Measurements from ENCODE around the gene POU5F1.
"Not testable (repeated sequence)": the region's sequence is repeated elsewhere in the genome, so short reads cannot be mapped to it uniquely, and the experiment has no call there.

POU5F1 gene

GRCh38 chr6:31189223-31189622 is 18.7 kb upstream of the POU5F1 start:
- not testable (repeated sequence) for DNase-seq

GRCh38 chr6:31187780-31188194 is 17.3 kb upstream of the POU5F1 start:
- no peak for DNase-seq

GRCh38 chr6:31186052-31186734 is 15.7 kb upstream of the POU5F1 start:
- DNase-seq = no peak

DNA sequence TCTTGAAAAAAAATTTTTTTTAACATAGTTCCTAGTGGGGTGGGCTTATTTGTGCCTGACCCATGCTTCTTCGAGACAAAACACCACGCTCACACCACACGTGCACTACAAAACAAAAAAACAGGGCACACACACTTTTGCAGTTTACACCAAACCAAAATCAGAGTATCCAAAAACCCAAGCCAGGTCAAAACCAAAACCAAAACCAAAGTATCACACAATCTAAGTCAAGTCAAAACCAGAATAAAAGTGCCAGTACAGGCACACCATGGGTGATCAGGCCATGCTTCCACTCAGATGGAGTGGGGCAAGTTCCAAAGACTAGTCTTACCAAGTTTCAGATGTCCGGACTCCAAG is 15.2 kb upstream of the POU5F1 start:
- DNase-seq = not testable (repeated sequence)

GRCh38 chr6:31183859-31184258 is 13.4 kb upstream of the POU5F1 start:
- not testable (repeated sequence) for DNase-seq

- DNase-seq = not testable (repeated sequence)
Observed at GRCh38 chr6:31183287-31183686, 12.8 kb upstream of the POU5F1 start.

- peak; percentile 66 for DNase-seq
Observed at GRCh38 chr6:31180500-31180899, 10.0 kb upstream of the POU5F1 start.

GRCh38 chr6:31179896-31180295 is 9.4 kb upstream of the POU5F1 start:
- no peak for DNase-seq

DNA sequence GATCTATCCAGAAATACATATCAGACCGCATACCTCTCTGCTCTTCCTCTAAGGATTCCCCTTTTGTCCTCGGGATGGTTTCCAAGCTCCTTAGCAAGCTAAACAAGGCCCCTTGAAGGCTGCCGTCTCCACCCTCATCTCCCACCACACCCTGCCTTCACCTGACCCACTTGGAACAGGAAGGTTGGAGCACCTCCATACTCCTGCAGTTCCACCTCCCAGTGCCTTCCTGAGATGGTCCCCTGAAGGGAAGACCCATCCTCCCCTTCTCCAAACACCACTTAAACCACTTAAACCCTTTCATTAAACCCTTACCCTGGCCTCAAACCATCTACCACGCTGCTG is 8.5 kb upstream of the POU5F1 start:
- DNase-seq = no peak

- DNase-seq = no peak
Observed at GRCh38 chr6:31178143-31179041, 7.9 kb upstream of the POU5F1 start.

DNA sequence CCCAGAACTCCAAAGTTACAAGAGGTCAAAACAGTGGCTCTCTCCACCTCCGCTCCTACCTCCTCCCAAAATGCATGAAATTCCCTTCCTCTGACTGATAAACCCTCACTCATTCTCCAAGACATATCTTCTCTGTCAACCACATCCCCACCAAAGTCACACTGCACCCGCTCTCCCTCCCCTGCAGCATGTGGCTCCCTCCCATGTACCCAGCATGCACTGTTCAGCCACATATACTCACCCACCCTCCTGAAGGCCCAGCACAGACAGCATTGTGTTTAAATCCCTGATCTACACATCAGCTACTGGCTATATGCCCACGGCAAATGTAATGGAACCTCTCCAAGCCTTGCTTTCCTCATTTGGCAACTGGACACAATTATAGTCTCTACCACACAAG is 5.5 kb upstream of the POU5F1 start:
- DNase-seq = no peak

GRCh38 chr6:31174378-31174777 is 3.9 kb upstream of the POU5F1 start:
- DNase-seq = no peak

DNA sequence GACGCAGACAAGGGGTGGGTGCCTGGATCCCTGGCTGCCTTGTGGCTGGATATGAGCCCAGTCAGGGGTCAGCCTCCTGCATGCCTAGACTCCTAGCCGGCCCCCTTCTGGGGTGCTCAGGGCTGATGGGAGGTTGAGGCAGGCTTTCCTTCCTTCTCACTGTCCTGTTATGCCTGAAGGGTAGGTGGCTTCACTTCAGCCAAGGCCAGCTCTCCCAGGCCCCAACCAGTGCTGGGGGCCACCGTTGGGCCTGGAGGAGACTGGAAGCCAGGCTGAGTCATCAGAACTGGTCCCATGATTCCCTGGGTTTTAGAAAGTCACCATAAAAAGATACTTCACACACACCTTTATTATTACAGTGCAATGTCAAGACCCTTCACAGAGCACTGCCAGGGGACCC is 2.9 kb upstream of the POU5F1 start:
- no peak for DNase-seq

DNA sequence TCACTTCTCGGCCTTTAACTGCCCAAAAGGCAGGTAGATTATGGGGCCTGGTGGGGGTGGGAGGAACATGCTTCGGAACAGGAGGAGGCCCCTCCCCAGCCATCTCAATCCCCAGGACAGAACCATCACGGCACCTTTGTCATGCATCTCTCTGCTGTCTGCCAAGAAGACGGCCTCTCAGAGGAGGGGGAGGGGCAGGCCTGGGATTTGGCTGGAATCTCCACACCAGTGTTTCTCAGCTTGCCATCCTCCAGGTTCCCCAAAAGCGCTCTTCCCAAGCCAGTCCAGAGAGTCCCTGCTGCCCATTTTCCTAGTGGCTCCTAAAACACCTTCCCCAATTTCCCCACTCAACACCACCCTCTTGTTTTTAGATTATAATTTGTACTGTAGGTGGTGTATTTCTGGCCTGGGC is 2.5 kb upstream of the POU5F1 start:
- DNase-seq = no peak

DNA sequence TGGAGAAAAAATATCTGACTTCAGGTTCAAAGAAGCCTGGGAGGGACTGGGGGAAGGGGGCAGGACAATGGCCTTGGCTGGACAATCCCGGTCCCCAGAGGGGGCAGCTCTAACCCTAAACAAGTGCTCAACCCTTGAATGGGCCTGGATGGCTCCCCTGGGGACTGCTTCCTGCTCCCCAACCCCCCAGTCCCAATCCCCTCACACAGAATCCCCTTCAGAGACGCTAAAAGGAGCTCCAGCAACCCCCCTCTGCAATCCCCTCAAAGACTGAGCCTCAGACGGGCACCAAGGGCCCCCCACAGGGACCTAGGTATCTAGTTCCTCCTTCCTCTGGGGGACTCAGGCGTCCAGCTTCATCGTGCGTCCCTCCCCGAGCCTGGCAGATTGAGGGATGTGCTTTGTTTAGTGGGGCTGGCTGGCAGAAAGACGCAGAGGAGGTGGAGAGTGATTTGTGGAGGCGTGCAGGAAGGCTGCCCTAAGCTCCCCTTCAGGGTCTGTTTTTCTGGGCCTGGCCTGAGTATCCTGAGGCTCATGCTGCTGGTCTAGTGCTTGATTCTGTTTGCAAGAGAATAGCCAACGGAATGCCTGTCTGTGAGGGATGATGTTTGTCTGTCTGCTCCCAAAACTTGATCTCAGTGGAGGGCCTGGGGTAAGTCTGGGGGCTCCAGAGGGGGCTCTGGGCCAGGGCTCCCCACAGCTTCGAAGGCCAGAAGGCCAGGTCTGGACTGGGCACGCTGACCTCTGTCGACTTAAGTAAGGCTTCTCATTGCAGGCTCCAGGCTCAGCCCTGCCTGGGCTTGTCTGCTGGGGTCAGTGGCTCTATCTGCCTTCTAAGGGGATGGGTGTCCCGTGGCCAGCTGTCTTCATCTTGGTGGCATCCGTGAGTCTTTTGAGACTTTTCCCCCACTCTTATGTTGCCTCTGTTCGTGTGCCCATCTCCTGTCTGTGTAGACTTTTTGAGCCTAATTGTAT is 1.7 kb upstream of the POU5F1 start:
- no peak for DNase-seq

- no peak for DNase-seq
Observed at GRCh38 chr6:31170987-31171671, 647 bp upstream of the POU5F1 start.

- DNase-seq = not testable (repeated sequence)
Observed at GRCh38 chr6:31169858-31170599, 453 bp downstream of the POU5F1 start.

- no peak for DNase-seq
Observed at GRCh38 chr6:31169123-31169857, 1.2 kb downstream of the POU5F1 start.

DNA sequence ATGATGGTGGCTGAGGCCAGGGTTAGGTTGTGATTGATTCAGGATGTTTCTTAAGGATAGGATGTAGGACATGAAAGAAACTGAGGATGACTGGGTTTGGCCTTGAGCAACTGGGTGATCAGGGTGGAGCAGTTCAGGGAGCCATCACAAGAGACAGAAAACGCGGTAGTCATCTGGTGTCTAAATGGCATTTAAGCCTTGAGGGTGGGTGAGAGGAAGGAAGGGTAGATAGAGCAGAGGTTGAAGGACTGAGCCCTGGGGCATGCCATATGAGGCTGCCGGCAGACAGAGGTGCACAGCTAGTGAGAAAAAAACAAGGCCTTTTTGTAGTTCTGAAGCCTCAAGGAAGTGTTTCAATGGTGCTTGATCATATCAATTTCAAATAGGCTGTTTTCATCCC is 1.9 kb downstream of the POU5F1 start:
- no peak for DNase-seq

GRCh38 chr6:31165986-31166385 is 4.5 kb downstream of the POU5F1 start:
- no peak for DNase-seq
